ENCODE results near the gene SKOR1. TPM values are rescaled to one million over a fixed set of nuclear protein-coding genes. Genes with fewer than 3 reads are reported as not detected.

The SKOR1 gene
- total RNA-seq, 1 donor from 2014 or later, result not detected

- no peak for TF ChIP-seq CTCF (IDR thresholded peaks at IDR 0.05)
- Histone ChIP-seq H3K4me3 (no peak overlapping the region), H3K27me3 (no peaks in the 10 kb centered on the region), H3K36me3 (no peaks in the 10 kb centered on the region), H3K4me1 (peaks cover 0 to 2% of the 10 kb centered on the region in 2 donors), H3K9me3 (no peaks in the 10 kb centered on the region), H3K27ac (no peak overlapping the region)
- intact Hi-C loops (cut with DNase I), result no loop called here
- no peak for DNase-seq (ENCODE audit: low spot score in 2 of 2)
These were observed 20.7 kb downstream of the SKOR1 start for GRCh38 chr15:67845974-67846373.

DNA sequence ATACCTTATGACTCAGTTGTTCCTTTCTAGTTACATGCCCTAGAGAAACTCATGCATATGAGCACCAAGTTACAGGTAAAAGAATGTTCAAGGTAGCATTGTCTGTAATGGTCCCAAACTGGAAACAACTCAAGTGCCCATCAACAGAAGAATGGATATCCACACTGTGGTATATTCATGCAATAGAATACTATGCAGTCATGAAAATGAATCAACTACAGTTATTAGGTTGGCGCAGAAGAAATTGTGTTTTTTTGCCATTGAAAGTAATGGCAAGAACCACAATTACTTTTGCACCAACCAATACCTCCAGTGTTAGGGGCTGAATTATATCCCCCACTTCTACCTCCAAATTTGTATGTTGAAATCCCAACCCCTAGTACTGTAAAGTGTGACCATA lies 24.2 kb downstream of the SKOR1 start:
- H3K27me3 ChIP-seq, result no peaks in the 10 kb centered on the region
- H3K27ac ChIP-seq, result no peak overlapping the region
- H3K9me3 ChIP-seq, result no peaks in the 10 kb centered on the region
- intact Hi-C loops (cut with DNase I), result no loop called here
- no peak for TF ChIP-seq CTCF (IDR thresholded peaks at IDR 0.05)
- no peaks in the 10 kb centered on the region for H3K36me3 ChIP-seq
- H3K4me3 ChIP-seq, result no peak overlapping the region
- DNase-seq (ENCODE audit: low spot score in 2 of 2), result no peak
- H3K4me1 ChIP-seq, result no peaks in the 10 kb centered on the region

DNA sequence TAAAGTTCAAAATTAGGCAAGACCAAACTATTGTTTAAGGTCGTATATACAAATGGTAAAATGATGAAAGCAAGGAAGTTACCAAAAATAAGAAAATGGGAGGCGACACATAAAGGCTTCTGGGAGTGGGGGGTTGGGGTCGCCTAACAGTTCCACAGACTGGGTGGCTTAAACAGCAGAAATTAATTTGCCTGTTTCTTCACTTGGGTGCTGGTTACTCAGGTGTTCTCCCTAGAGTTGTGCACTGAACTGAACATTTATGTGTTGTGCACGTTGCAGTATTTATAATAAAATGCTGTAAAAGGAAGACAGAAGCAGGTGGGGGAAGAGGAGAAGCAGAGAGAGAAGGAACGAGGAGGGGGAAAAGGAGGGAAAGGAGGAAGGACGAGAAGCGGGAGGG lies 25.0 kb downstream of the SKOR1 start:
- no peak for DNase-seq (ENCODE audit: low spot score in 2 of 2)
- Histone ChIP-seq H3K27ac (no peak overlapping the region), H3K27me3 (no peaks in the 10 kb centered on the region), H3K4me3 (no peak overlapping the region), H3K36me3 (no peaks in the 10 kb centered on the region), H3K9me3 (no peaks in the 10 kb centered on the region), H3K4me1 (no peaks in the 10 kb centered on the region)
- intact Hi-C loops (cut with DNase I), result no loop called here
- no peak for TF ChIP-seq CTCF (IDR thresholded peaks at IDR 0.05)

- no peak for DNase-seq (ENCODE audit: low spot score in 2 of 2)
- H3K36me3 ChIP-seq, result no peaks in the 10 kb centered on the region
- H3K4me1 ChIP-seq, result no peaks in the 10 kb centered on the region
- no peak overlapping the region for H3K27ac ChIP-seq
- H3K9me3 ChIP-seq, result no peaks in the 10 kb centered on the region
- no peak overlapping the region for H3K4me3 ChIP-seq
- intact Hi-C loops (cut with DNase I), result no loop called here
- H3K27me3 ChIP-seq, result no peaks in the 10 kb centered on the region
- TF ChIP-seq CTCF (IDR thresholded peaks at IDR 0.05), result no peak
These were observed 25.8 kb downstream of the SKOR1 start for GRCh38 chr15:67850994-67851571.

- no peaks in the 10 kb centered on the region for H3K4me1 ChIP-seq
- no peak overlapping the region for H3K27ac ChIP-seq
- H3K27me3 ChIP-seq, result no peaks in the 10 kb centered on the region
- no peaks in the 10 kb centered on the region for H3K36me3 ChIP-seq
- intact Hi-C loops (cut with DNase I), result no loop called here
- DNase-seq (ENCODE audit: low spot score in 2 of 2), result no peak
- TF ChIP-seq CTCF (IDR thresholded peaks at IDR 0.05), result no peak
- no peaks in the 10 kb centered on the region for H3K9me3 ChIP-seq
- no peak overlapping the region for H3K4me3 ChIP-seq
These were observed 27.1 kb downstream of the SKOR1 start for GRCh38 chr15:67852418-67852817.

DNA sequence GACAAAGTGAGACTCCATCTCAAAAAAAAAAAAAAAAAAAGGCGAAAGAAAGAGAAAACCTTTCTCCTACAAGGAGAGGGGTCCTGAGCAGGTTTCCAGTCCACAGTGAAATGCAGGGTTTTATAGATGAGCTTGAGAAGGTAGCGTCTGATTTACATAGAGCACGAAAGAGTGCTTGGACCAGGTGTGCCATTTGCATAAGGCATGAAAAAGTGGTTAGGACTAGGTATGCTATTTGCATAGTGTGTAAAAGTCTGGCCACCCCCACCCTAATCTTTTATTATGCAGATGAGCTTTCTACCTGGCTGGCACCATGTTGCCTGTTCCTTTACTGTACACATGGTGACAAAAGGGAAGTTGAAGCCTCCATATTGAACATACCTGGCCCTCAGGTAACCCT lies 28.1 kb downstream of the SKOR1 start:
- Histone ChIP-seq H3K27ac (no peak overlapping the region), H3K9me3 (no peaks in the 10 kb centered on the region), H3K27me3 (no peaks in the 10 kb centered on the region), H3K4me1 (no peaks in the 10 kb centered on the region), H3K4me3 (no peak overlapping the region), H3K36me3 (no peaks in the 10 kb centered on the region)
- no peak for DNase-seq (ENCODE audit: low spot score in 2 of 2)
- intact Hi-C loops (cut with DNase I), result no loop called here
- no peak for TF ChIP-seq CTCF (IDR thresholded peaks at IDR 0.05)

Measured in ascending aorta (tissue), 2 donors.